ENCODE data around the gene TANK.

The TANK gene

GRCh38 chr2:161160226-161161073, at the start of gene TANK:
TANK (plus strand) TSS chr2:161160428; CDS start chr2:161179663, 19,235 bp downstream.
- peak within 1 kb of the TSS; percentile 96 for H3K4me3 ChIP-seq (ENCODE audit: low read depth, low read length)
- TF ChIP-seq CTCF (IDR thresholded peaks at IDR 0.05; ENCODE audit: low read depth, low read length), result no peak

- no peak for TF ChIP-seq CTCF (IDR thresholded peaks at IDR 0.05; ENCODE audit: low read depth, low read length)
- no peak overlapping the region for H3K4me3 ChIP-seq (ENCODE audit: low read depth, low read length)
Observed at GRCh38 chr2:161111531-161111930, 48.7 kb upstream of the TANK start.

GRCh38 chr2:161112908-161113307, 47.3 kb upstream of the TANK start:
- no peak for TF ChIP-seq CTCF (IDR thresholded peaks at IDR 0.05; ENCODE audit: low read depth, low read length)
- H3K4me3 ChIP-seq (ENCODE audit: low read depth, low read length), result no peak overlapping the region

GRCh38 chr2:161113693-161114575, 46.3 kb upstream of the TANK start:
- TF ChIP-seq CTCF (IDR thresholded peaks at IDR 0.05; ENCODE audit: low read depth, low read length), result no peak
- H3K4me3 ChIP-seq (ENCODE audit: low read depth, low read length), result no peak overlapping the region

GRCh38 chr2:161115205-161115604, 45.0 kb upstream of the TANK start:
- no peak for TF ChIP-seq CTCF (IDR thresholded peaks at IDR 0.05; ENCODE audit: low read depth, low read length)
- H3K4me3 ChIP-seq (ENCODE audit: low read depth, low read length), result no peak overlapping the region

- no peak overlapping the region for H3K4me3 ChIP-seq (ENCODE audit: low read depth, low read length)
- TF ChIP-seq CTCF (IDR thresholded peaks at IDR 0.05; ENCODE audit: low read depth, low read length), result no peak
Observed at GRCh38 chr2:161115605-161116380, 44.4 kb upstream of the TANK start.

Data from WI38 (cell line).